CD14-positive monocyte (primary cell): Measurements from ENCODE around the gene LINS1. TPM values are rescaled to one million over a fixed set of nuclear protein-coding genes. Genes with fewer than 3 reads are reported as not detected.
A peak's percentile ranks its signal among the peaks of the same experiment; 100 is the strongest.

ENCODE experiments used
- DNase-seq, 3 donors: peaks; one replicate each; pipeline ENCODE4 v3.0.0-alpha.2; 2011 to 2022
- H2AFZ ChIP-seq: 2 replicates; pipeline ENCODE4 v1.6.0; 2012; ENCODE audit warnings: mild to moderate bottlenecking, low read depth, low read length, inconsistent platforms; ENCODE audit not compliant: insufficient read depth, poor library complexity, severe bottlenecking
- H3K27ac ChIP-seq, 2 donors: 1 replicate in 1 of 2; 2 replicates in 1 of 2; pipeline ENCODE4 v1.5.1; 2012 to 2013; ENCODE audit warnings: low read length in 2 of 2, control low read depth in 1 of 2, inconsistent platforms in 1 of 2, low read depth in 1 of 2, mild to moderate bottlenecking in 1 of 2
- H3K27me3 ChIP-seq, 2 donors: one replicate each; pipeline versions ENCODE4 v1.6.0 to v1.6.1; 2011 to 2013; ENCODE audit warnings: low read length in 2 of 2; ENCODE audit not compliant: control insufficient read depth in 2 of 2, insufficient read depth in 2 of 2
- H3K36me3 ChIP-seq, 2 donors: replicated peaks in 1 of 2; 1 replicate in 1 of 2; 2 replicates in 1 of 2; pipeline versions ENCODE4 v1.5.1 to v1.6.1; 2012 to 2013; ENCODE audit warnings: low read length in 2 of 2, control low read depth in 1 of 2, inconsistent platforms in 1 of 2, mild to moderate bottlenecking in 1 of 2; ENCODE audit not compliant: insufficient read depth in 2 of 2, control insufficient read depth in 1 of 2
- H3K4me1 ChIP-seq, 2 donors: 1 replicate in 1 of 2; 2 replicates in 1 of 2; pipeline versions ENCODE4 v1.5.1 to v1.6.1; 2012 to 2013; ENCODE audit warnings: low read length in 2 of 2, control low read depth in 1 of 2, inconsistent platforms in 1 of 2, mild to moderate bottlenecking in 1 of 2, moderate library complexity in 1 of 2; ENCODE audit not compliant: insufficient read depth in 2 of 2, control insufficient read depth in 1 of 2
- H3K4me2 ChIP-seq: replicated peaks from 2 replicates; pipeline ENCODE3; 2012; ENCODE audit warnings: low read length, moderate library complexity, mild to moderate bottlenecking; ENCODE audit not compliant: poor library complexity, severe bottlenecking; ENCODE audit errors: extremely low read depth
- H3K4me3 ChIP-seq, 3 experiments: fragments of 200-600 bp in 1 of 3; sonication (generic) in 1 of 3; replicated peaks in 1 of 3; 1 replicate in 2 of 3; 2 replicates in 1 of 3; pipeline ENCODE4 v1.5.1; 2011 to 2013; ENCODE audit warnings: low read length in 3 of 3, mild to moderate bottlenecking in 3 of 3, control low read depth in 2 of 3, low read depth in 2 of 3, inconsistent platforms in 1 of 3, moderate library complexity in 1 of 3
- H3K79me2 ChIP-seq: 2 replicates; pipeline ENCODE4 v1.6.0; 2012; ENCODE audit warnings: mild to moderate bottlenecking, control low read depth, inconsistent platforms, low read length, moderate library complexity; ENCODE audit not compliant: insufficient read depth
- H3K9ac ChIP-seq: 2 replicates; pipeline ENCODE4 v1.6.0; 2017; ENCODE audit warnings: low read length, mild to moderate bottlenecking; ENCODE audit not compliant: insufficient read depth, poor library complexity, severe bottlenecking
- H3K9me3 ChIP-seq, 2 donors: replicated peaks in 1 of 2; 1 replicate in 1 of 2; 2 replicates in 1 of 2; pipeline versions ENCODE4 v1.5.1 to v1.6.1; 2012 to 2013; ENCODE audit warnings: low read length in 2 of 2, control low read depth in 1 of 2; ENCODE audit not compliant: control insufficient read depth in 1 of 2, insufficient read depth in 1 of 2
- H4K20me1 ChIP-seq: 2 replicates; pipeline ENCODE4 v1.6.0; 2012; ENCODE audit warnings: mild to moderate bottlenecking, low read length, control low read depth, moderate library complexity; ENCODE audit not compliant: insufficient read depth
- H3K27ac Mint-ChIP-seq, 7 donors: one replicate each; pipeline ENCODE4 v1.8.0; 2020; ENCODE audit warnings: mild to moderate bottlenecking in 7 of 7, mixed read lengths in 7 of 7, moderate library complexity in 6 of 7, inconsistent platforms in 2 of 7
- H3K27me3 Mint-ChIP-seq, 3 donors: one replicate each; pipeline ENCODE4 v1.8.0; 2021 to 2022; ENCODE audit warnings: low read depth in 3 of 3, mild to moderate bottlenecking in 3 of 3, mixed read lengths in 3 of 3, moderate library complexity in 3 of 3, inconsistent platforms in 1 of 3
- H3K36me3 Mint-ChIP-seq, 2 donors: one replicate each; pipeline ENCODE4 v1.8.0; 2020; ENCODE audit warnings: mixed read lengths in 2 of 2, inconsistent platforms in 1 of 2, mild to moderate bottlenecking in 1 of 2
- H3K4me1 Mint-ChIP-seq: one replicate; pipeline ENCODE4 v1.8.0; 2020; ENCODE audit warnings: mild to moderate bottlenecking, mixed read lengths
- H3K4me3 Mint-ChIP-seq, 2 donors: one replicate each; pipeline ENCODE4 v1.8.0; 2020; ENCODE audit warnings: mild to moderate bottlenecking in 2 of 2, mixed read lengths in 2 of 2, moderate library complexity in 1 of 2
- H3K9me3 Mint-ChIP-seq, 7 donors: one replicate each; pipeline ENCODE4 v1.8.0; 2020 to 2022; ENCODE audit warnings: mixed read lengths in 7 of 7, mild to moderate bottlenecking in 6 of 7, moderate library complexity in 6 of 7, inconsistent platforms in 2 of 7
- CTCF ChIP-seq: fragments of 200-600 bp; IDR thresholded peaks from one replicate; pipeline ENCODE4 v1.8.0; 2022; ENCODE audit warnings: antibody characterized with exemption, mild to moderate bottlenecking
- WGBS: methylation state at CpG from one replicate; pipeline ENCODE4 v1.1.5; 2013; ENCODE audit warnings: missing lambda C conversion rate; ENCODE audit not compliant: insufficient coverage; 5-methylcytosine and 5-hydroxymethylcytosine counted together
- intact Hi-C, 2 donors: fragments of 100-400 bp; cut with micrococcal nuclease; formaldehyde crosslinking; loops; one replicate each; pipeline versions ENCODE4 v1.15.0 to v1.15.1; 2023
- polyA plus RNA-seq, 3 donors: library from polyadenylated mRNA; depleted of rRNA in 1 of 3; unstranded in 2 of 3; stranded (reverse) in 1 of 3; fragments of 300-500 nt in 2 of 3; fragments of >200 nt in 1 of 3; fragmentation: Illumina TruSeq in 2 of 3; gene quantifications; 1 replicate in 2 of 3; 2 replicates in 1 of 3; pipeline ENCODE4 v1.2.3, GENCODE V29; 2012 to 2021

The LINS1 gene
- polyA plus RNA-seq, 3 donors: 4.2 to 8.8 (median 7.6) TPM

GRCh38 chr15:100627789-100628395 lies 25.9 kb upstream of the LINS1 start:
- H2AFZ ChIP-seq: no peak overlapping the region
- H3K4me1 Mint-ChIP-seq: peaks cover 11% of the 10 kb centered on the region
- H3K27ac Mint-ChIP-seq: peak overlapping the region in 1 of 7 donors; percentile 8
- peaks cover 0 to 4% (median 4%) of the 10 kb centered on the region in 3 donors for H3K27me3 Mint-ChIP-seq
- H3K36me3 ChIP-seq: peaks cover 37 to 43% of the 10 kb centered on the region in 2 donors
- peaks cover 43% of the 10 kb centered on the region for H4K20me1 ChIP-seq
- intact Hi-C loops: loop anchor here (2.0 to 5.0 kb wide), 4 partner anchors 244 to 379 kb away; no protein-coding TSS in a partner anchor
- WGBS: no CpG with 5 or more reads among the region's 6 CpGs
- H3K27me3 ChIP-seq: no peaks in the 10 kb centered on the region
- no peaks in the 10 kb centered on the region for H3K9me3 Mint-ChIP-seq
- H3K9ac ChIP-seq: no peak overlapping the region
- H3K4me1 ChIP-seq: peaks cover 6 to 10% of the 10 kb centered on the region in 2 donors
- peaks cover 11% of the 10 kb centered on the region for H3K79me2 ChIP-seq
- H3K9me3 ChIP-seq: no peaks in the 10 kb centered on the region
- H3K4me2 ChIP-seq: no peak overlapping the region
- H3K4me3 Mint-ChIP-seq: no peak overlapping the region
- H3K36me3 Mint-ChIP-seq: peaks cover 57 to 58% of the 10 kb centered on the region in 2 donors
- TF ChIP-seq CTCF: peak; percentile 93
- peak; percentile 56 to 74 (median 66) for DNase-seq
- no peak overlapping the region for H3K27ac ChIP-seq
- H3K4me3 ChIP-seq: no peak overlapping the region

GRCh38 chr15:100623301-100623700 lies 21.3 kb upstream of the LINS1 start:
- Histone ChIP-seq H3K27ac (peak overlapping the region in 1 of 2 donors; percentile 29), H4K20me1 (peaks cover 14% of the 10 kb centered on the region), H3K79me2 (no peaks in the 10 kb centered on the region), H3K27me3 (no peaks in the 10 kb centered on the region), H2AFZ (no peak overlapping the region), H3K4me3 (no peak overlapping the region), H3K4me1 (peaks cover 8 to 16% of the 10 kb centered on the region in 2 donors), H3K36me3 (peaks cover 22 to 26% of the 10 kb centered on the region in 2 donors), H3K9me3 (no peaks in the 10 kb centered on the region), H3K9ac (no peak overlapping the region), H3K4me2 (no peak overlapping the region)
- Mint-ChIP-seq H3K27ac (peak overlapping the region in 6 of 7 donors; percentile 32 to 84 (median 62)), H3K36me3 (peaks cover 45 to 50% of the 10 kb centered on the region in 2 donors), H3K4me1 (peaks cover 16% of the 10 kb centered on the region), H3K9me3 (no peaks in the 10 kb centered on the region), H3K27me3 (peaks cover 0 to 2% (median 2%) of the 10 kb centered on the region in 3 donors), H3K4me3 (no peak overlapping the region)
- no peak for TF ChIP-seq CTCF
- intact Hi-C loops: no loop called here
- 42% methylated on average over 4 of the region's 5 CpGs for WGBS
- peak; percentile 23 to 55 (median 37) for DNase-seq
